Natural killer cell (primary cell): ENCODE data around the gene OR6J1. TPM values are rescaled to one million over a fixed set of nuclear protein-coding genes. Genes with fewer than 3 reads are reported as not detected.
"Not testable (repeated sequence)": the region's sequence is repeated elsewhere in the genome, so short reads cannot be mapped to it uniquely, and the experiment has no call there.

ENCODE experiments used
- ATAC-seq, 3 donors: fragments of 150-1000 bp in 2 of 3; fragments of 200-7000 bp in 1 of 3; cut with Tn5 transposase; 1 replicate in 1 of 3; 2 replicates in 2 of 3; pipeline ENCODE4 v1.10.0; 2021; ENCODE audit warnings: mild to moderate bottlenecking in 2 of 3, moderate library complexity in 2 of 3
- DNase-seq, 2 donors: peaks; one replicate each; pipeline versions ENCODE4 v3.0.0 to v3.0.0-alpha.2; 2013 to 2021; ENCODE audit warnings: mixed read lengths in 1 of 2
- H3K27ac ChIP-seq: one replicate; pipeline ENCODE4 v1.5.1; 2013; ENCODE audit warnings: mild to moderate bottlenecking, low read length
- H3K27me3 ChIP-seq: one replicate; pipeline ENCODE4 v1.6.1; 2013; ENCODE audit warnings: low read length; ENCODE audit not compliant: control insufficient read depth, insufficient read depth
- H3K36me3 ChIP-seq: one replicate; pipeline ENCODE4 v1.6.1; 2013; ENCODE audit warnings: low read length; ENCODE audit not compliant: control insufficient read depth, insufficient read depth
- H3K4me1 ChIP-seq: one replicate; pipeline ENCODE4 v1.6.1; 2013; ENCODE audit warnings: low read length; ENCODE audit not compliant: control insufficient read depth, insufficient read depth
- H3K4me3 ChIP-seq: one replicate; pipeline ENCODE4 v1.5.1; 2013; ENCODE audit warnings: low read length
- H3K9me3 ChIP-seq: one replicate; pipeline ENCODE4 v1.6.1; 2013; ENCODE audit warnings: low read length; ENCODE audit not compliant: control insufficient read depth, insufficient read depth
- H3K27ac Mint-ChIP-seq, 2 donors: one replicate each; pipeline ENCODE4 v1.8.0; 2022; ENCODE audit warnings: mild to moderate bottlenecking in 2 of 2, mixed read lengths in 2 of 2, moderate library complexity in 1 of 2
- H3K27me3 Mint-ChIP-seq, 2 donors: one replicate each; pipeline ENCODE4 v1.8.0; 2022; ENCODE audit warnings: low read depth in 2 of 2, mixed read lengths in 2 of 2
- H3K36me3 Mint-ChIP-seq: one replicate; pipeline ENCODE4 v1.8.0; 2022; ENCODE audit warnings: mixed read lengths
- H3K4me1 Mint-ChIP-seq, 2 donors: one replicate each; pipeline ENCODE4 v1.8.0; 2022; ENCODE audit warnings: mixed read lengths in 2 of 2
- H3K4me3 Mint-ChIP-seq: one replicate; pipeline ENCODE4 v1.8.0; 2022; ENCODE audit warnings: mild to moderate bottlenecking, moderate library complexity, mixed read lengths
- H3K9me3 Mint-ChIP-seq, 2 donors: one replicate each; pipeline ENCODE4 v1.8.0; 2022; ENCODE audit warnings: mixed read lengths in 2 of 2
- WGBS: methylation state at CpG from one replicate; pipeline ENCODE4 v1.1.7; 2013; ENCODE audit warnings: missing lambda C conversion rate; ENCODE audit not compliant: insufficient coverage; 5-methylcytosine and 5-hydroxymethylcytosine counted together
- intact Hi-C: fragments of 100-400 bp; cut with micrococcal nuclease; formaldehyde crosslinking; loops from one replicate; pipeline ENCODE4 v1.14.2; 2022
- total RNA-seq, 4 donors: library from RNA; stranded (reverse); fragments of 120-200 nt in 1 of 4; gene quantifications; one replicate each; pipeline versions ENCODE4 v1.2.3 to v1.2.4, GENCODE V29; 2013 to 2022
- TF ChIP-seq, protein P1 (sequence below): fragments of 200-600 bp; IDR thresholded peaks from one replicate; pipeline ENCODE4 v1.8.0; 2022; ENCODE audit warnings: antibody characterized with exemption

Gene OR6J1
- total RNA-seq, 3 donors from 2014 or later (not counting 1 experiment from before 2014, with no cell fraction given), result not detected

- Histone ChIP-seq H3K27ac (no peak overlapping the region), H3K4me3 (no peak overlapping the region), H3K4me1 (no peaks in the 10 kb centered on the region), H3K36me3 (no peaks in the 10 kb centered on the region), H3K9me3 (no peaks in the 10 kb centered on the region), H3K27me3 (peaks cover 4% of the 10 kb centered on the region)
- Mint-ChIP-seq H3K4me3 (no peak overlapping the region), H3K27ac (no peak overlapping the region), H3K27me3 (peaks cover 25 to 38% of the 10 kb centered on the region in 2 donors), H3K4me1 (no peaks in the 10 kb centered on the region), H3K36me3 (no peaks in the 10 kb centered on the region), H3K9me3 (no peaks in the 10 kb centered on the region)
- DNase-seq (no peak), ATAC-seq (no peak)
- TF ChIP-seq, protein P1, sequence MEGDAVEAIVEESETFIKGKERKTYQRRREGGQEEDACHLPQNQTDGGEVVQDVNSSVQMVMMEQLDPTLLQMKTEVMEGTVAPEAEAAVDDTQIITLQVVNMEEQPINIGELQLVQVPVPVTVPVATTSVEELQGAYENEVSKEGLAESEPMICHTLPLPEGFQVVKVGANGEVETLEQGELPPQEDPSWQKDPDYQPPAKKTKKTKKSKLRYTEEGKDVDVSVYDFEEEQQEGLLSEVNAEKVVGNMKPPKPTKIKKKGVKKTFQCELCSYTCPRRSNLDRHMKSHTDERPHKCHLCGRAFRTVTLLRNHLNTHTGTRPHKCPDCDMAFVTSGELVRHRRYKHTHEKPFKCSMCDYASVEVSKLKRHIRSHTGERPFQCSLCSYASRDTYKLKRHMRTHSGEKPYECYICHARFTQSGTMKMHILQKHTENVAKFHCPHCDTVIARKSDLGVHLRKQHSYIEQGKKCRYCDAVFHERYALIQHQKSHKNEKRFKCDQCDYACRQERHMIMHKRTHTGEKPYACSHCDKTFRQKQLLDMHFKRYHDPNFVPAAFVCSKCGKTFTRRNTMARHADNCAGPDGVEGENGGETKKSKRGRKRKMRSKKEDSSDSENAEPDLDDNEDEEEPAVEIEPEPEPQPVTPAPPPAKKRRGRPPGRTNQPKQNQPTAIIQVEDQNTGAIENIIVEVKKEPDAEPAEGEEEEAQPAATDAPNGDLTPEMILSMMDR, result no peak
- intact Hi-C loops, result no loop called here
- WGBS, result 80% methylated on average over 1 of the region's 2 CpGs
Observed at GRCh38 chr14:22678221-22678620, 34.1 kb upstream of the OR6J1 start.

DNA sequence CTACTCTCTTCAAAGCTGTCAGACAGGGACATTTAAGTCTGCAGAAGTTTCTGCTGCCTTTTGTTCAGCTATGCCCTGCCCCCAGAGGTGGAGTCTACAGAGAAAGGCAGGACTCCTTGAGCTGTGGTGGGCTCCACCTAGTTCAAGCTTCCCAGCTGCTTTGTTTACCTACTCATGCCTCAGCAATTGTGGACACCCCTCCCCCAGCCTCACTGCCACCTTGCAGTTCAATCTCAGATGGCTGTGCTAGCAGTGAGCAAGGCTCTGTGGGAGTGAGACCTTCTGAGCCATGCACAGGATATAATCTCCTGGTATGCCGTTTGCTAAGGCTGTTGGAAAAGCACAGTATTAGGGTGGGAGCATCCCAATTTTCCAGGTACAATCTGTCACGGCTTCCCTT, 33.4 kb upstream of the OR6J1 start:
- H3K27ac ChIP-seq, DNase-seq, H3K4me1 ChIP-seq, H3K4me1 Mint-ChIP-seq, intact Hi-C loops, H3K27me3 ChIP-seq, H3K4me3 Mint-ChIP-seq, H3K9me3 ChIP-seq, H3K36me3 Mint-ChIP-seq, ATAC-seq, H3K27ac Mint-ChIP-seq, H3K36me3 ChIP-seq, H3K4me3 ChIP-seq, H3K9me3 Mint-ChIP-seq: not testable (repeated sequence)
- 87% methylated on average over 2 of the region's 2 CpGs for WGBS
- H3K27me3 Mint-ChIP-seq, result peaks cover 18 to 32% of the 10 kb centered on the region in 2 donors

DNA sequence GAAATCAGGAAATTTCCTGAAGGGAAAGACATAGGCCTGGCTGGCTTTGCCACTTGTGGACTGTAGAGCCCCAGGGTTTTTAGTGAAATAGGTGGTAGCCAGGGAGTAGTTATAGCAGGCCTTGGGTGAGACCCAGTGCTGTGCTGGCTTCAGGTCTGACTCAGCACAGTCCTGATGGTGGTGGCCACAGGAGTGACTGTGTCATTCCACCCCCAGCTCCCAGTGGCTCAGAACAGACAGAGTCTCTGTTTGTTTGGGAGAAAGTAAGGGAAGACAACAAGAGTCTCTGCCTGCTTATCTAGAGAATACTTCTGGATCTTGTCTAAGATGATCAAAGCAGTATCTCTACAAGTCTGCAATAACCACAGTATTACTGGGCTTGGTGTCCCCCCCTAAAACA, 27.5 kb upstream of the OR6J1 start:
- H3K4me3 ChIP-seq, result no peak overlapping the region
- no peaks in the 10 kb centered on the region for H3K36me3 Mint-ChIP-seq
- DNase-seq (no peak), ATAC-seq (no peak)
- H3K27ac ChIP-seq, result no peak overlapping the region
- H3K27me3 Mint-ChIP-seq, result peaks cover 4 to 12% of the 10 kb centered on the region in 2 donors
- H3K27ac Mint-ChIP-seq, result no peak overlapping the region
- TF ChIP-seq, protein P1, result no peak
- no peaks in the 10 kb centered on the region for H3K4me1 Mint-ChIP-seq
- no peaks in the 10 kb centered on the region for H3K27me3 ChIP-seq
- no peak overlapping the region for H3K4me3 Mint-ChIP-seq
- intact Hi-C loops, result no loop called here
- H3K9me3 ChIP-seq, result no peaks in the 10 kb centered on the region
- no peaks in the 10 kb centered on the region for H3K9me3 Mint-ChIP-seq
- no peaks in the 10 kb centered on the region for H3K36me3 ChIP-seq
- no peaks in the 10 kb centered on the region for H3K4me1 ChIP-seq

GRCh38 chr14:22668863-22669262, 24.7 kb upstream of the OR6J1 start:
- Histone ChIP-seq H3K27ac (no peak overlapping the region), H3K4me1 (no peaks in the 10 kb centered on the region), H3K4me3 (no peak overlapping the region), H3K9me3 (no peaks in the 10 kb centered on the region), H3K36me3 (no peaks in the 10 kb centered on the region), H3K27me3 (no peaks in the 10 kb centered on the region)
- WGBS, result 88% methylated on average over 1 of the region's 1 CpG
- DNase-seq, result no peak
- H3K4me3 Mint-ChIP-seq, result no peak overlapping the region
- peaks cover 0 to 7% of the 10 kb centered on the region in 2 donors for H3K27me3 Mint-ChIP-seq
- intact Hi-C loops, result no loop called here
- H3K9me3 Mint-ChIP-seq, result no peaks in the 10 kb centered on the region
- no peak for ATAC-seq
- no peaks in the 10 kb centered on the region for H3K36me3 Mint-ChIP-seq
- H3K4me1 Mint-ChIP-seq, result no peaks in the 10 kb centered on the region
- TF ChIP-seq, protein P1, result no peak
- H3K27ac Mint-ChIP-seq, result no peak overlapping the region
